Spleen (tissue), 11 donors: ENCODE results near the gene HSPA12A. TPM values are rescaled to one million over a fixed set of nuclear protein-coding genes. Genes with fewer than 3 reads are reported as not detected.
A peak's percentile ranks its signal among the peaks of the same experiment; 100 is the strongest.

ENCODE experiments used
- DNase-seq: peaks from one replicate; pipeline ENCODE4 v3.0.0-alpha.2; 2020
- H3K27ac ChIP-seq, 8 donors: fragments of 200-600 bp; sonication (generic) in 7 of 8; 1 replicate in 4 of 8; 2 replicates in 4 of 8; pipeline versions ENCODE4 v1.5.0 to v1.8.0; 2016 to 2021; ENCODE audit warnings: inconsistent platforms in 4 of 8, mild to moderate bottlenecking in 4 of 8, moderate library complexity in 1 of 8
- H3K27me3 ChIP-seq, 7 donors: fragments of 200-600 bp; sonication (generic) in 6 of 7; replicated peaks in 1 of 7; 1 replicate in 4 of 7; 2 replicates in 3 of 7; pipeline versions ENCODE4 v1.5.0 to v1.8.0; 2016 to 2021; ENCODE audit warnings: inconsistent platforms in 3 of 7, mild to moderate bottlenecking in 1 of 7
- H3K36me3 ChIP-seq, 6 donors: fragments of 200-600 bp; sonication (generic) in 5 of 6; 1 replicate in 4 of 6; 2 replicates in 2 of 6; pipeline versions ENCODE4 v1.5.0 to v1.8.0; 2016 to 2021; ENCODE audit warnings: inconsistent platforms in 2 of 6
- H3K4me1 ChIP-seq, 6 donors: fragments of 200-600 bp; sonication (generic) in 5 of 6; 1 replicate in 3 of 6; 2 replicates in 3 of 6; pipeline versions ENCODE4 v1.5.0 to v1.8.0; 2016 to 2021; ENCODE audit warnings: inconsistent platforms in 3 of 6
- H3K4me3 ChIP-seq, 8 donors: fragments of 200-600 bp; sonication (generic) in 7 of 8; 1 replicate in 4 of 8; 2 replicates in 4 of 8; pipeline versions ENCODE4 v1.5.0 to v1.8.0; 2016 to 2021; ENCODE audit warnings: inconsistent platforms in 4 of 8, mild to moderate bottlenecking in 4 of 8, moderate library complexity in 2 of 8
- H3K9me3 ChIP-seq, 8 donors: fragments of 200-600 bp; sonication (generic) in 7 of 8; 1 replicate in 4 of 8; 2 replicates in 4 of 8; pipeline versions ENCODE4 v1.5.0 to v1.8.0; 2016 to 2021; ENCODE audit warnings: inconsistent platforms in 4 of 8
- CTCF ChIP-seq, 11 experiments: fragments of 200-600 bp in 7 of 11; fragments of 450-650 bp in 4 of 11; sonication (generic) in 4 of 11; IDR thresholded peaks in 8 of 11; conservative IDR thresholded peaks in 3 of 11; 1 replicate in 7 of 11; 2 replicates in 4 of 11; pipeline versions ENCODE4 v1.4.0 to v1.8.0; 2016 to 2021; ENCODE audit warnings: antibody characterized with exemption in 11 of 11, inconsistent platforms in 4 of 11, mild to moderate bottlenecking in 1 of 11
- POLR2A ChIP-seq, 3 donors: fragments of 450-650 bp; IDR thresholded peaks; one replicate each; pipeline ENCODE4 v1.5.1; 2017; ENCODE audit warnings: antibody characterized with exemption in 3 of 3, mild to moderate bottlenecking in 1 of 3
- POLR2AphosphoS5 ChIP-seq, 3 donors: sonication (generic); formaldehyde crosslinking; IDR thresholded peaks; one replicate each; pipeline ENCODE4 v1.5.1; 2017; ENCODE audit warnings: antibody characterized with exemption in 3 of 3
- WGBS, 5 donors: extraction: QIAGEN DNeasy Blood & Tissue Kit in 3 of 5; methylation state at CpG; one replicate each; pipeline versions ENCODE4 v1.1.5 to v1.1.7; 2013 to 2018; 5-methylcytosine and 5-hydroxymethylcytosine counted together
- intact Hi-C: fragments of 100-400 bp; cut with DNase I; formaldehyde crosslinking; loops from one replicate; pipeline ENCODE4 v1.15.0; 2023; ENCODE audit warnings: low total_unique reads
- polyA plus RNA-seq, 3 donors: library from polyadenylated mRNA; stranded (reverse); fragments of 200-250 nt; gene quantifications; one replicate each; pipeline ENCODE4 v1.2.1, GENCODE V29; 2013
- total RNA-seq, 7 donors: library from RNA; depleted of rRNA in 3 of 7; stranded (reverse); fragments of >200 nt in 3 of 7; fragmentation: NEBNext Ultra II Directional in 4 of 7; extraction: Animal tissue kit (Norgen Biotek cat#: 25700) in 4 of 7; gene quantifications; one replicate each; pipeline versions ENCODE4 v1.1.0 to v1.2.1, GENCODE V29; 2016 to 2021
- donor health status: healthy with polysubstance abuse.
- donor health status: DM: no; HTN: no; CAD: no; lungs with moderate emphysema.
- donor health status: DM: no; HTN: no; CAD: no.
- donor health status: Bipolar disorder and iron deficiency.
- donor health status: healthy.
- donor health status: DM: no; HTN: no; CAD: no.
- donor health status: DM: yes; HTN: yes; CAD: no.

HSPA12A gene
- total and polyA plus RNA-seq, 10 donors, result 1.5 to 16.5 (median 6.9) TPM

GRCh38 chr10:116744163-116744753 is 1.9 kb upstream of the HSPA12A start:
- peaks cover 4 to 28% (median 22%) of the 10 kb centered on the region in 6 donors for H3K4me1 ChIP-seq
- intact Hi-C loops, result no loop called here
- TF ChIP-seq POLR2AphosphoS5 (IDR thresholded peaks at IDR 0.05) (no peak), CTCF (IDR thresholded peaks at IDR 0.05 in 8 of 11, conservative IDR thresholded peaks at IDR 0.05 in 3 of 11) (no peak), POLR2A (IDR thresholded peaks at IDR 0.05) (no peak)
- H3K27me3 ChIP-seq, result peaks cover 4 to 82% (median 30%) of the 10 kb centered on the region in 7 donors
- H3K27ac ChIP-seq, result no peak overlapping the region
- no peak for DNase-seq
- H3K9me3 ChIP-seq, result no peaks in the 10 kb centered on the region
- WGBS, 5 donors, result 74 to 78% (median 75%) methylated on average over 12 of the region's 12 CpGs
- H3K4me3 ChIP-seq, result no peak overlapping the region
- H3K36me3 ChIP-seq, result no peaks in the 10 kb centered on the region

GRCh38 chr10:116743266-116744064 is 1.1 kb upstream of the HSPA12A start:
- DNase-seq, result no peak
- H3K4me1 ChIP-seq, result peaks cover 4 to 28% (median 22%) of the 10 kb centered on the region in 6 donors
- peak overlapping the region in 7 of 8 donors; percentile 84 to 90 (median 87) for H3K27ac ChIP-seq
- no peaks in the 10 kb centered on the region for H3K9me3 ChIP-seq
- H3K4me3 ChIP-seq, result peak overlapping the region in 7 of 8 donors; percentile 54 to 88 (median 65)
- H3K27me3 ChIP-seq, result peaks cover 4 to 90% (median 30%) of the 10 kb centered on the region in 7 donors
- no peak for TF ChIP-seq POLR2AphosphoS5 (IDR thresholded peaks at IDR 0.05)
- no peak for TF ChIP-seq CTCF (IDR thresholded peaks at IDR 0.05 in 8 of 11, conservative IDR thresholded peaks at IDR 0.05 in 3 of 11)
- TF ChIP-seq POLR2A (IDR thresholded peaks at IDR 0.05), result no peak
- no peaks in the 10 kb centered on the region for H3K36me3 ChIP-seq
- 49 to 55% (median 53%) methylated on average over 18 to 24 of the region's 24 CpGs for WGBS, 5 donors
- intact Hi-C loops, result no loop called here

GRCh38 chr10:116741391-116742351 is 695 bp downstream of the HSPA12A start:
- no peaks in the 10 kb centered on the region for H3K9me3 ChIP-seq
- H3K36me3 ChIP-seq, result no peaks in the 10 kb centered on the region
- WGBS, 5 donors, result 3 to 6% (median 4%) methylated on average over 20 to 92 of the region's 93 CpGs
- TF ChIP-seq CTCF (IDR thresholded peaks at IDR 0.05 in 8 of 11, conservative IDR thresholded peaks at IDR 0.05 in 3 of 11) (peak in 1 of 11 experiments; percentile 19), POLR2A (IDR thresholded peaks at IDR 0.05) (no peak)
- H3K27ac ChIP-seq, result peak overlapping the region in 7 of 8 donors; percentile 51 to 89 (median 86)
- no peak for DNase-seq
- peak overlapping the region; percentile 47 to 88 (median 65) for H3K4me3 ChIP-seq
- H3K4me1 ChIP-seq, result peaks cover 4 to 28% (median 22%) of the 10 kb centered on the region in 6 donors
- peaks cover 4 to 81% (median 30%) of the 10 kb centered on the region in 7 donors for H3K27me3 ChIP-seq
- intact Hi-C loops, result no loop called here
